GM18858 (cell line): ENCODE measurements around the gene GPR137B.
"Not testable (repeated sequence)": the region's sequence is repeated elsewhere in the genome, so short reads cannot be mapped to it uniquely, and the experiment has no call there.

Experiments
- ATAC-seq: cut with Tn5 transposase; IDR thresholded peaks from one replicate; pipeline ENCODE4 v1.9.1; 2021; ENCODE audit not compliant: unreplicated experiment

GPR137B gene

DNA sequence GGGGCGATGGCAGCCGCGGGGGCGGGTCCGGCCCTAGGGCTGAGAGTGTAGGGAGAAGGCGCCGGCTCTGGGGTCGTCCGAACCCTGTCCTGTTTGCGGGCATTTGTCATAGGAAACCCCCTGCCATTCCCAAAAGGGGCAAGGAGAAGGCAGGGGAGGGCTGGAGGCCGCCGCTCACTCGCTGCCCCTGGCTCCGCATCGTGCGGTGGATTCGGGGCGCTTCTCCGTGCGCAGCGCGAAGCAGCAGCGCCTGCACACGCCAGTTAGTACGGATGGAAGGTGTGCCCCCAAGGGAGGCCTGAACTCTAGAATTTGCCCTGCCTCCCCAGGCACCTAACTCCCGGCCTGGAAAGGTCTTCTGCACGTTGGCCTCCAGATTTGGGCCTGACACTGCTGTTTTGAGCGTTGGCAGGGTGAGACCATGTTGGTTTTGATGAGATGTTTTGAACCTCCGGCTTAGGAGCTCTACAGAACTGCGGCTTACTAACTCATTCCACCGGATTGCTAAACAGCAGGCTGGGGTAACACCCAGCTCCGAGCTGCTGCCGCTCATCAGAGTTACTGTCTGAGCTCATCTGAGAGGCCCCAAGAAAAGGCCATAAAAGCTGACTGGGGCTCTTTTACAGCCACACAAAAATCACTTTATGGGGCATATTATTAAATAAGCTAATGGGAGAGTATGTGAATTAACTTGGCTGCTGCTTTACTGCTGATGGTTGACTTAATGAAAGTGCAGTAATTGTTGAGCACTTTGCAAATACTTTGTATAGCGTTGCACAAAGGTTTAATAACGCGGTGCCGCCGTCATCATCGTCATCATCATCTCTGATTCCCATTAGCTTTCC is 987 bp downstream of the GPR137B start:
- no peak for ATAC-seq

DNA sequence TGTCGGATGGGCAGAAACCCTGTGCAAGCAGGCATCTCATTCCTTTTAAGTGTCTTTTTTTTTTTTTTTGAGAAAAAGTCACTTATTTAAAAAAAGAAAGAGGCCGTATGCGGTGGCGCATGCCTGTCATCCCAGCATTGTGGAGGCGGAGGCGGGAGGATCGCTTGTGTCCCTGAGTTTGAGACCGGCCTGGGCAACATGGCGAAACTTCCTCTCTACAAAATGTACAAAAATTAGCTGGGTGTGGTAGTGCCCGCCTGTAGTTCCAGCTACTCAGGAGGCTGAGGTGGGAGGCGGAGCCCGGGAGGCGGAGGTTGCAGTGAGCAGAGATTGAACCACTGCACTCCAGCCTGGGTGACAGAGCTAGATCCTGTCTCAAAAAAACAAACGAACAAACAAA is 1.7 kb downstream of the GPR137B start:
- ATAC-seq: no peak

DNA sequence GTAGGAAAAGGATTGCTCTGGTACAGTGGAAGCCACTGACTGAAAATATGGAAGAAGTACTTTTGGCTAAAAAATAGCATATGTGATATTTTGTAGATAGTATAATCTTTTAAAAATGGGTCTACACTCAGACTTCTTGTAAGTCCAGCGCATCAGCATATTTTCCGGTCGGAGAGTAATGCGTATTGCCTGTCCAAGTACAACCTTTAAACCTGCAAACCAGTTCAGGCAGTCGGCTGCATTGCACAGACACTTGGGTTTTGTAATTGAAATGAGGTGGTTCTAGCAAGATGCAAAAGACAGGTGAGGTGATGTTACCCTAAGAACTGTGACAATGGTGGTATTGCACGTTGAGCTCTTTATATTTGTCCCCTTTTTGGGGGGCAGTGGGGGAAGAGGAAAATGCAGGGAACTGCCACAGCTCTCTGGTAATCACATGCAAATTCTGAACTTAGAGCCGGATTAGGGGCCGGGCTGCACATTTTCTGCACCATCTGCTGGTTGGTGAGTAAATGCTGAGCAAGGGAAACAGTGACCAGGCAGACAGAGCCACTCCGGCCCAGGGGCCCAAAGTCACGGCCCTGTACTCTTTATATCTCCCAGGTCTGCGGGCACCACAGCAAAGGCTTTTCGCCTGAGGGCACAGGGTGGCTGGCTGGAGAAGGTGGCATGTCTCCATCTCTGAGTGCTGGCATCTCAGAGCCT is 2.3 kb downstream of the GPR137B start:
- ATAC-seq: no peak

DNA sequence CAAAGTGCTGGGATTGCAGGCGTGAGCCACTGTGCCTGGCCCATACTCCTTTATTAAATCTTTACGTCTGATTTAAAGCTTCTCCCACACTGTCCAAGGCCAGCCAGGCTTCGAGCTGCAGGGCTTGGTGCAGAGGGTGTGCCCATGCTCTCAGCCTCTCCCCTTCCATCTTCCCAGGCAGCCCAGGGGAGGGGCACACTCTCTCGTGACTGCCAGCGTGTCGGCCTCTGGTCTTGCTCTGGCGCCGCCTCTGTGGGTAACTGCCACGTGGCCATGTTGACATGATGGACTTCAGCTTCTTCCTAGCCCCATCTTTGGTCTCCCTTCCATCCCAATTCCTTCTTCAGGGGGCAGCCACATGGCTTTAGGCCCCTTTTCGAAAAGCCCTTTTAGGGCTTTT is 4.7 kb downstream of the GPR137B start:
- no peak for ATAC-seq

DNA sequence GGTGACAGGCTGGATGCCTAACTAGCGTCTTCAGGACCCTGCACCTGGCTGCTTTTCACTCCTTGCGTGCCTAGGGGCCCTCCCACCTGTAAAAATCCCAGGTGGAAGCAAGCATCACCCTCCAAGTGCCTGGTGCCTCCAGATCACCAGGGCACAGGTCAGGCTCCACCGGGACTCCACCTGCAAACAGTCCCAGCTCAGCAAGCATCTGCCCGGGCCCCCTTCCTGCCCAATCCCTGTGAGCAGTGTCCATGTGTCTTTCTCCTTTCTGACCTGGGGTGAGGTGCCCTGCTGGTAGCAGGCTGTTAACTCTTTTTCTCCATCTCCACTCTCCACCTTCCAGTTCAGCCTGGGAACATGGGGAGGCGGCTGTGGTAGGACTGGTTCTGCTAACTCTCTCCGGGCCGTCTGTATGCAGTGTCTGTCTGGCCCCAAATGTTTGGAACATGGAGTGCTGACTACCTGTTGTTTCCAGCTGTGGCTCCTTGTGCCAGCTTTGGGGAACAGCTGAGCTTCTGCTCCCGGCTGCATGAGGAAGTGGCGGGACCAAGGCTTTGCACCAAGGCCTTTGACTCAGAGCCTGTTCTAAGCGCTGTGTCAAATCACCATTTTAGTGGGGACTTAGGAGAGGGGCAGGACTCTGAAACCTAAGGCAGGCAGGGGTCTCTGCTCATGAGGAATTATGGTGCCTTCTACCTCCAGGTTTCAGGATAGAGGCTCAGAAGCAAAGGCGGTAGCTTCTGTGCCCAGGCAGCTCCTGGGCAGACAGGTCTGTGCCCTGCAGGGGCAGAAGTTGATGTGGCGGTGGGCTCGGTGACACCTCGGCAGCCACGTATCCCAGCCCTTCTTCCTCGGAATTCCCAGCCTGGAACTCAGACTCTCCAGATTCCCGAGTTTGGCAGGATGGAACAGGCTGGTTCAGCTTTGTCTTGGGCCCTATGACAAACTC is 5.5 kb downstream of the GPR137B start:
- no peak for ATAC-seq

DNA sequence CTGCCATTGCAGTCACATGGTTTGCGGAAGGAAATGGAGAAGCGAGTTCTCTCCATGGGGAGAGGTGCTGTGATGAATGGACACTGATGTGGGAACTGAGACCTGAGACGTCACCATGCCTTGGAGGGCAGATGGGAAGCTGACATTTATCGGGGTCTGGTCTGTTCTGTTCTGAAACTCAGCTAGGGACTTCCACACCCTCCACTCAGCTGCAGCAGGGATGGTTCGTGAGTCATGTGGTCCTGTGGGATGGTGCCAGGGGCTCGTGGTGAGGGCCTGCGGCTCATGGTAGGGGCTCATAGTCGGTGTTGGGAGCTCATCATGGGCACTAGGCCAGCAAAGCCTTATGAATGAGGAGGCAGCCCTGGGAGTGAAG is 6.1 kb downstream of the GPR137B start:
- ATAC-seq: no peak

DNA sequence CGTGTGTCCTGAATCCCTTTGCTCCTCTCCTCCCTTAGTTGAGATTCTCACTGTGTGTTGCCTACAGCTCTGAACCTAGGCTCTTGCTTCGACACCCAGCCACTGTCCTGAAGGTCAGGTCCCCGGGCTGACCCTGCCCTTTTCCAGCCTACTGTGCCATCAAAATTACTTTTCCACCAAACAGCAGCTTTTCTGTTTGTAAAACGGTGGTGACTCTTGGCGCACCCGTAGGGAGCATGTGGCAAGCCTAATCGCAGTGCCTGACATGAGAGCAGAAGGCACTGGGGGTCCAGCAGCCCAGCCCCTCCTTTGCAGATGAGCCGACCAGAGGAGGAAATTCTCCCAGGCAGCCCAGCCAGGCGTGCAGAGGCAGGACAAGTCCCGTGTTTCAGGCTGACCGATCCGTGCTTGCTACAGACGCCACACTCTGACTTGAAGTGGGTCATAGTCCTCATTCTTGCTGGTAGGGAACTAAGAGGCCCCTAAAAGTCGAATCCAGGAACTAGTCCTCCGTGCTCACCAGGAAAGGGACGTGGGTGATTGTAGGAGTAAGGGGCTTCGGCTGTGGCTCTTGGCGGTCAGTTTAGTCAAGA is 6.8 kb downstream of the GPR137B start:
- no peak for ATAC-seq

DNA sequence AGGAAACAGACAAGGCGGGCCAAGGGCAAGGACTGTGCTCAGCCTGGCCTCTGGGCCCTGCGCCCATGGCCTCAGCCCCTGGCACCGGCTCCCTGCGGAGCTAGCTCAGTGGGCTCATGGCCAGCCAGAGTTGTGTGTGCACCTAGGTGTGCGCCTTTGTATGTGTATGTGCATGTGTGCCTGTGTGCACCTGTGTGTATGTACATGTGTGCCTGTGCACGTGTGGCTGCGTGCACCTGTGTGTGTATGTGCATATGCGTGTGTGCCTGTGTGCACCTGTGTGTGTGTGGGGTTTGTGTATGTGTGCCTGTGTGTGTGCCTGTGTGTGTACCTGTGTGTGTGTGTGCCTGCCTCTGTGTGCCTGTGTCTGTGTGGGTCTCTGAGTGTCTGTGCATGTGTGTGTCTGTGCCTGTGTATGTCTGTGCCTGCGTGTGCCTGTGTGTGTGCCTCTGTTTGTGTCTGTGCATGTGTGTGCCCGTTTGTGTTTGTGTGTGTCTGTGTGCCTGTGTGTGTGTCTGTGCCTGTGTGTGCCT is 7.4 kb downstream of the GPR137B start:
- ATAC-seq: no peak

DNA sequence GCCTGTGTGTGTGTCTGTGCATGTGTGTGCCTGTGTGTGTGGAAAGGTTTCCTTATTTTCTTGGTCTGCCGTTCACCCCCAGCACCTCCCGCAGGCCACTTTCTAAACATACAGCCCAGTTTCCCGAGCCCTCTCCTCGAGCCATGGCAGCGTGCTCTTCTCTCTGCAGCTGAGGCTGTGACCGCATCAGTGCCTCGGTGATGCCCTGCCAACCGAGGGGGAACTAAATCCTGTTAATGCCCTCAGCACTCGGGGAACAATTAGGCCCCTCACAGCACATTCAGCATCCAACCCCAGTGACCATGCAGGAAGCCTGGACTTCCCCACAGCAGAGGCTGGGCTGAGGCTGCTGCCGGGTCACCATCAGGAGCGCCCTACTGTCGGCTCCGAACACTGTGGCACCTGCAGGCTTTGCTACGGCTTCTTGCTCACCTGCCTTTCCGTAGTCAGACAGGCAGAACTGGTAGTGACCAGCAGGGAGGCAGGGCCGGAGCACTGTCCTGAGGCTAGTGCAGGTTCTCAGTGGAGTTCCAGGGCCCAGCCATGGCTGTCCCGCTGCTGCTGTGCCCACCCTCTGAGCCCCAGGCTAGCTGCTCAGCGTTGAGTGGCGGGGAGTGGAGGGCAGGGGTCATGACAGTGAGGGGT is 8.1 kb downstream of the GPR137B start:
- no peak for ATAC-seq

DNA sequence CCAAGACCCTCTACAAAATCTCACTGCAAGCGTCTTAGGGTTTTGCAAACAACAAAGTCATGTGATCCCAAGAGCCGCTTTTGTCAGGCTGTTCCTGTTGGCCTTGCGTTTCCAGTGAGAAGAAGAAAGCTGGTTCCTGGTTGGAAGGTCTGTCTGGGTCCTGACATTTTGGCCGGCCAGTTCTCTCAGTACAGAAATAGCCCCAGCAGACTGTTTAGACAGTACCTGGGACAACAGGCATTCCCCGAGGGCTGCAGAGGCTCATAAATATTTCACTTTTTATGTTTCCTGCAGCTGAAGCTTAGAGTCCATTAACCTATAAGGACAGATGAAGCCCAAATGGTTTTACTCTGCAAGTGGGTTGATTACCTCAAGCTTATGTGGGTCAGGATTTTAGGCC is 8.6 kb downstream of the GPR137B start:
- ATAC-seq: no peak

DNA sequence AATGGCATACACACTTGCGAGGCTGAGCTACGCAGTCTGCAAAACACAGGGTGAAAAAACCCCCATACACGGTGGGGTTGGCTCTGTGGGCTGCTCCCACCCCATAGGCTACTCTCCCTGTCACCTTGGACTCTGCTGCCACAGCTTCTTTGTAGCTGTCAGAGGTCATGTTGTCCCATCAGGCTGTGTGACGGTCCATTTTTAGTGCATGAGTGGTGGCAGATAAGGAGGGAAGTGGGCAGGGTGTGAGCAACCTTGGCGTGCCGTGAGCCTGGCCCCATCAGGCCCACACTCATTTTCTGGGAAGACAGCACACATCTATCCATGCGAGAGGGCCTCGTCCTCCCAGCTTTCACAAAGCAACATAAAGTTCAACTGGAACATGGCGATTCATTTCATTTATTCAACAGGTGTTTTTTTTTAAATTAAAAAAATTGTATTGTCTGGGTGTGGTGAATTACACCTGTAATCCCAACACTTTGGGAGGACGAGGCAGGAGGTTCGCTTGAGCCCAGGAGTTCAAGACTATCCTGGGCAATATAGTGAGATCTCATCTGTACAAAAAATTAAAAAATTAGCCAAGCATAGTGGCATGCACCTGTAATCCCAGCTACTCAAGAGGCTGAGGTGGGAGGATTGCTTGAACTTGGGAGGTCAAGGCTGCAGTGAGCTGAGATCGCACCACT is 9.5 kb downstream of the GPR137B start:
- no peak for ATAC-seq

DNA sequence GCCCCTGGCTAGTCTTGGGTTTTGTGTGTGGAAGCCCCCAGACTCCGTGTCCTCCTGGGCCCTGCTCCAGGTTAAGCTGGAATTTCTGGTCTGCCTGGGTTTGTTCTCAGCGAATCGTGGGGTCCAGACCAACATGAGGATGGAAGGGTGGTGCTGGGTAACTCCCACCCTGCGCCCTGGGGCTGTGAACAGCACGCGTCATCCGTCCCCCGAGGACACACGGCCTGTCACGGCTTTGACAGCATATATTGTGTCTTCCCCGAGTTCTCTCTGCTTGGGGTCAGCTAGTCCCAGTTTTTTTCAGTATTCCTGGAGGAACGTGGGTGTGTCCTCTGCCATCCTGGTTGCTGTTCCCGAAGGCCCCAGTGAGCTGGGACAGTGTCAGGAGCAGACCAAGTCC is 11.8 kb downstream of the GPR137B start:
- ATAC-seq: no peak

DNA sequence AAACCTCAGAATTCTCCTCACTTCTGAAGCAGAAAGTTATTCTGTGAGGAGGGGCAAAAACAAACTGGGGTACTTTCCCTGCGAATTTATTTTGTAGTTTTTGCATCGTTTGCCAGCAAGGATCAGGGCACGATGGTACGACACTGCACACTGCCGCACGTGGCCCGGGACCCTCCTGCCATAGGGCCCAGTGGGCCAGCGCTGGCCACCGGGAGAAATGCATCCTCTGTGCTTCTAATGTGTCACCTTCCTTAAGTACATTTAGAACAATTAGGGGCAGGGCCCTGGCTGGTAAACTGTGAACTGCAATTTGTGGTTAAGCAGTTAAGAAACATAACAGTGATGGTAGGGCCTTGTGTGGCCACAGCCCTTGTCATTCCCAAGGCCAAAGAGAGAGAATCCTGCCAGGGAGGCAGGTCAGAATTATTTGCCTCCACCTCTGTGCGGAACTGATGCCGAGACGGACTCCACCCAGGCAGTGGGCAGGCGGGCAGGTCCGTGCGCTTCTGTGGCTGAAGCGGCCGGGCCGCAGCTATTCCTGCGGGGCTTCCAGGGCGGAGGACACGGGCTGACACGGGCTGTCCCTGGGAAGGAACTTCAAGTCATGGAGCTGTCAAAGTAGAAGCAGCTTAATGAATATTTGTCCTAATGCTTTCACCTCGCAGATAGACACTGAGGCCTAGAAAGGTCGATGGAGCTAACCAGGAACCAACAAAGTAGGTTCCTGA is 12.5 kb downstream of the GPR137B start:
- ATAC-seq: no peak

DNA sequence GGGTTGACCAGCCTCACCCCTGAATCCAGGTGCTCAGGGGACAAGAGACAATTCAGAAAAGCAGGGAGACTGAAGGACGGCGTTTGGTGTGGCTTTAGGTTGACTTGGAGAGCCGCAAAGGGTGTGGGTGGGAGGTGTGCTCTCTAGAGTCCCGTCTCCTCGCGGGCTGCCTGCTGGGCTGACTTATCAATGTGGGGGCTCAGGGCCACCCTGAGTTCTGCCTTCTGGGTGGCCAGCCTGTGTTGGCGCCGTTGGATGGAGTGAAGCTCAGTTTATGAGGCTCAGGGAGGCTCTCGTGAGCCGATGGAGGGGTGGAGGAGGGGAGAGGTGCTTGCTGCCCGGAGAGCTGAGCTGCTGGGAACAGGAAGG is 13.0 kb downstream of the GPR137B start:
- ATAC-seq: no peak

DNA sequence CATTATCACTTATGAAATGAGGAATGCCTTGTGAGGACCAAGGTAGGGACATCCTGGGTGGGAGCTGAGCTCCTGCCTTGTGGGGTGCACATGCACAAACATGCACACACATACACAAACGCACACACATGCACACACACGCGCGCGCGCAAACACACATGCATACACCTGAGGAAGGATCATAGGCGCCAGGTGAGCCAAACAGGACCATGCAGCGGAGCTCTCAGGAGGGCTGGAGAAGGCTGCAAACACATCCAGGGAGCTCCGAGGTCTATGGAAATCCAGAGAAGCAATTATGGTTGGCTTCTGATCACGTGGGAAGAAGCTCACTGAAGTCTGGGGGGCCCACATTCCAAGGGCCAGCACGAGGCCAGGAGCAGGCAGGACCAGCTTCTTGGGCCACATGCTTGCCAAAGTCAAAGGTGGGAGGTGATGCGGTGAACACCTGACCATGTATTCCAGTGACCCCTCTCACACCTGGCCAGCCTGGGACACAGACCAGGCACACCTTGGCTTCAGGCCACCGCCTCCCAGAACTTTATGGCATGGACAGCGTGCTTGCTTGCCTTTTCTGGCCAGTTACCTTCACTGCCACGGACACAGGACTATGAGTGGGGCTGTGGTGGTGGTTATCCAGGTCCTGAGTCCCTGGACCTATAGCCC is 13.6 kb downstream of the GPR137B start:
- ATAC-seq: no peak

DNA sequence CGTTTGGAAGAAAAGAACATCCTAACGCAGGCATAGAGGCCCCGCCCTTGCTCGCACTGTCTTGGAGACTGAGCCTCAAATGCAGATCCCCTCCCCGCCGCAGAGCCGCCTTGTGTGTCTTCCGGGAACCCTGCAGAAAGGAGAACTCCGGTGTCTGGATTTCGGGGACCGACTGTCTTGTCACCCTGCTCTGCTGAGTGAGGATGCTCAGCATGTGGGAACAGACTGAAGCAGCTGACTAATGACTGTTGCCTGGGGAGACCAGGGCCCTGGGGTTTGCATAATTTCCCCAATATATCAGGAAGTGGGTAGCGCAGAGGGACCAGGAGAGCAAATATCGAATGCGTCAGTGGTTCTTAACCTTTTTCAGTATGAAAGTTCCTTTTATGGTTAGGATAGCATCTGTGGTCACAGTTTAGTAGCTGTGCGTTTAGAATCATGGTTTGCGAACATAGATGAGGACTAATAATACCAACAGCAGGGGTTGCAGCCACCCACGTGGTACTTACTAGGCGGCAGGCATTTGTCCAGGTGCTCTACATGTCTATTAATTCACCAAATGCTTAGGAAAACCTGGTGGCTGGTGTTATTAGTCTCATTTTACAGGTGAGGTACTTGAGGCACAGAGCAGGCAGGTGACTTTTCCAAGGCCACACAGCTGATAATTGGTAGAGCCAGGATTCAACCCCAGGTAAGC is 14.3 kb downstream of the GPR137B start:
- ATAC-seq: peak; percentile 81

DNA sequence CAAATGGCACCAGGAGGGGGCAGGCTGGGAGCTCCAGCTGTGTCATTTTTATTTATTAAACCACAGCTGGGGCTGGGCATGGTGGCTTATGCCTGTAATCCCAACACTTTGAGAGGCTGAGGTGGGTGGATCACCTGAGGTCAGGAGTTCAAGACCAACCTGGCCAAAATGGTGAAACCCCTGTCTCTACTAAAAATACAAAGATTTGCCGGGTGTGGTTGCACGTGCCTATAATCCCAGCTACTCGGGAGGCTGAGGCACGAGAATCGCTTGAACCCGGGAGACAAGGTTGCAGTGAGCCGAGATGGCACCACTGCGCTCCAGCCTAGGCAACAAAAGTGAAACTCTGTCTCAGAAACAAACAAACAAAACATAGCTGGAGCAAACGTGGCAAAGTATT is 15.7 kb downstream of the GPR137B start:
- not testable (repeated sequence) for ATAC-seq

DNA sequence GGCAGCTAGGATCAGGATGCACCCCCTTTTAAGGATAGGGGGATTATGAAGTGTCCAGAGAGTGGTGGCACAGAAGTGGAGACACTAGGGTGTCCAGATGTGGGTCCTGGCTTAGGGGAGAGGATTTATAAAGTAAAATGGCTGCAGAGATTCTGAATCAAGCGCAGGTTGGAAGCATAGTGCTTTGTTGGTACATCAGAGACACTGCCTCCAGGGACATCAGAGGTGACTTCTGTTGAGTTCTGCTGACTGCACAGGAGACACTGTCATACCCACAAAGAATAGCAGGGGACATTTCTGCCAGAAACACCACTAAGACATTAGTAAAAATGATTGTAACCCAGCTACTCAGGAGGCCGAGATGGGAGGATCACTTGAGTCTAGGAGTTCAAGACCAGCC is 16.4 kb downstream of the GPR137B start:
- ATAC-seq: no peak
